NCI-H526 treated with DMSO at 0.1 percent for 48 hours (cell line): ENCODE measurements around the gene NRM.
"Not testable (repeated sequence)": the region's sequence is repeated elsewhere in the genome, so short reads cannot be mapped to it uniquely, and the experiment has no call there.

ENCODE experiments used
- DNase-seq: peaks from one replicate; lab custom pipeline; 2025; lab: John Stamatoyannopoulos, UW

NRM gene

DNA sequence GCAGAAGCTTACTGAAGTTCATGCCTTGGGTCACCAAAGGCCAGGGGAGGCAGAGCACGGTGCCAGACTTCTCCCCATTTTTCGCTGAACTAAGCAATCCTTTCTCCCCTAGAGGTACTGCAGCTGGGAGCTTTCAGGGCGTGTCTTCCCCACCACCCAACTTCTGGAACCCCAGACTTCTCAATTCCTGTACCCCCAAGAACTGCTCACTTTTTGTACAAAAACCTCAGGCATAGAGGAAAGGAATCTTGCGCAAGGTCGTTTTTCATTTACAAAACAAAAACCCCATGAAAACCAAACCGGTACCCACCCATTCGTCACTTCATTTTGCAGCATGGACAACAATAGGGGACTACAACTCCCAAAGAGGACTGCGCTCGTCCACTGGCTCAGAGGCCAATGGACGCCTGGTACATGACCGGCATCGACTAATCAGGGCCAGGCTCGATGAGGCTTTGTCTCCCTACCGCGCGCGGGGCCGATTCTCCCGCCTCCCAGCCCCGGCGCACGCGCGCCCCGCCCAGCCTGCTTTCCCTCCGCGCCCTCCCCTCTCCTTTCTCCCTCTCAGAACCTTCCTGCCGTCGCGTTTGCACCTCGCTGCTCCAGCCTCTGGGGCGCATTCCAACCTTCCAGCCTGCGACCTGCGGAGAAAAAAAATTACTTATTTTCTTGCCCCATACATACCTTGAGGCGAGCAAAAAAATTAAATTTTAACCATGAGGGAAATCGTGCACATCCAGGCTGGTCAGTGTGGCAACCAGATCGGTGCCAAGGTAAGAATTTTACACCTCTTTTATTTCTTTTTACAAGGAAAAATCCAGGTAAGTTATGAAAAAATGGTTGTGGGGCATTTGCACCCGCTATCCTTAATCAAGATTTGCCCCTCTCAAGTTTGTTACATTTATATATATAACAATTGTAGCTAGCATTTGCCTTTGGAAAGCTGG lies 29.3 kb upstream of the NRM start, which contains the start of gene TUBB:
Gene TUBB, plus strand, starts transcription at position 562 of the 947 bp plus-strand sequence. Its CDS starts 155 bp downstream, at position 717.
- peak; percentile 95 for DNase-seq

GRCh38 chr6:30719356-30719755 lies 28.6 kb upstream of the NRM start:
- DNase-seq, result peak; percentile 37

- not testable (repeated sequence) for DNase-seq
These were observed 27.3 kb upstream of the NRM start for GRCh38 chr6:30717845-30718720.

DNA sequence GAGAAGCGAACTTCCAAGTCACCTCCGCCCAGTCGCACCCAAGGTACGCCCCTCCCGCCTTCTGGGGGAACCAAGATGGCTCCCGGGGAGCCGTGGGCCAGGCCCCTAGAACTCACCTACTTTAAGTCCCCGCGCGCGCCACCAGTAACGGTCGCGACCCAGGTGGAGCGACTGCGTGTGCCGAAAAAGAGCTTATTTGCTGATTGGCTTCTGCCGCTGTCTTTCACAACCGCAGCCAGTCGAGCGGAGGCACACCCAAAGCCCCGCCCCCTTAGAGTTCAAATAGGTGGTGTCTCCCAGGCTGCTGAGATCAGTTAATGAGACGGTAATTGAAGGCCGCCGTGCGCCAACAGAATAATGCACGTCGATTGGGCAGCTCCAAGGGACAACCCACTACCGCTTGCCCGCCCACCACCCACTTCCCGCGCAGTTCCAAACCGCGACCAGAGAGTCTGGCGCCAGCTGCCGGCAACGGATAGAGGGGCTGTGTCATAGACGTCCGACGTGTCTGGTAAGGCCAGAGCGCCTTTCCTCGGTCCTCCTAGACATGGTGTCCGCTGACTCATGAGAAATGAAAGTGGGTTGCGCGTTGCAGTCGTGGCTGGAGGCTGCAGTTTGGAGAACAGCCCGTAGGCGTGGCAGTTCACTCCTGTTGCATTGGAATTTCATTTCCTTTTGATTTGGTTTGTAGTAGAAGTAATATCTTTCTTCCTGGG lies 26.5 kb upstream of the NRM start, which contains the start of gene MDC1:
Gene MDC1, minus strand, starts transcription at position 153 of the 716 bp plus-strand sequence. CDS start 2,106 bp downstream, outside the sequence.
- DNase-seq, result peak; percentile 99

- no peak for DNase-seq
These were observed 26.0 kb upstream of the NRM start for GRCh38 chr6:30716879-30717128.

GRCh38 chr6:30714263-30714662 lies 23.5 kb upstream of the NRM start:
- no peak for DNase-seq

DNA sequence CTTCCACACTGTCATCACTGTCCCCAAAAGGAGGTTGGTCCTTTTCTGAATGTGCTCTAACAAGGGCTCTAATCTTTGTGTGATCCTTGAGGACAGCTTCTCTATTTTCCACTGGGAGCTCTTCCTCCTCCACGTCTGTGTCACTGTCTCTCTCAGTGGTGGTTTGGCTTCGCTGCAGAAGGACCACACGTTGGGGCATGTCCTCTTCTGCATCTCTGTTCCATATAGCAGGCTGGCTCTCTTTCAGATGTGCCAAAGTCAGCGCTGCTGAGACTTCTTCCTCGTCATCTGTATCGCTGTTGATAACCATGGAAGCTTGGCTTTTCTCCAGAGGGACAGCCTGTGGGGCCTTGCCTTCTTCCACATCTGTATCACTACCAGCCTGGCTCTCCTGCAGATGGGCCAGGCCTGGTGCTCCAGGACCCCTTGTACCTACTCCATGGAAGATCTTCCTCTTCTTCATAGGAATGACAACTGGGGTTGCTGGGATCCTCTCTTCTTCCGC lies 21.7 kb upstream of the NRM start:
- DNase-seq, result no peak

- DNase-seq, result no peak
These were observed 21.1 kb upstream of the NRM start for GRCh38 chr6:30711758-30712380.

DNA sequence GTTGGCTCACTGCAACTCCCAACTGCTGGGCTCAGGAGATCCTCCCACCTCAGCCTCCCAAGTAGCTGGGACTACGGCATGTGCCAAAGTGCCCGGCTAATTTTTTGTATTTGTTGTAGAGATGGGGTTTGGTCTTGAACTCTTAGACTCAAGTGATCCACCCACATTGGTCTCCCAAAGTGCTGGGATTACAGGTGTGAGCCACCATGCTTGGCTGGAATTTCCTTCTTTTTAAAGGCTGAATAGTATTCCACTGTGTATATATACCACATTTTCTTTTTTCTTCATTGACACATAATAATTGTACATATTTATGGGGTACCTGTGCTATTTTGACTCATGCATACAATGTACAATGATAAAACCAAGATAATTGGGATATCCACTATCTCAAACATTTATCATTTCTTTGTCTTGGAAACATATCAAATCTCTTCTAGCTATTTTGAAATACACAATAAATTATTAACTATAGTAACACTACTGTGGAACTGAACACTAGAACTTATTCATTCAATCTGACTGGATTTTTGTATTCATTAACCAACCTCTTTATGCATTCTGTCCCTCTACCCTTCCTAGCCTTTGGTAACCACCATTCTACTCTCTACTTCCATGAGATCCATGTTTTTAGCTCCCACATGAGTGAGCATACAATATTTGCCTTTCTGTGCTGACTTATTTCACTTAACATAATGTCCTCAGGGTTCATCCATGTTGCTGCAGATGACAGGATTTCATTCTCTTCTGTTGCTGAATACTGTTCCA lies 18.5 kb upstream of the NRM start:
- no peak for DNase-seq

DNA sequence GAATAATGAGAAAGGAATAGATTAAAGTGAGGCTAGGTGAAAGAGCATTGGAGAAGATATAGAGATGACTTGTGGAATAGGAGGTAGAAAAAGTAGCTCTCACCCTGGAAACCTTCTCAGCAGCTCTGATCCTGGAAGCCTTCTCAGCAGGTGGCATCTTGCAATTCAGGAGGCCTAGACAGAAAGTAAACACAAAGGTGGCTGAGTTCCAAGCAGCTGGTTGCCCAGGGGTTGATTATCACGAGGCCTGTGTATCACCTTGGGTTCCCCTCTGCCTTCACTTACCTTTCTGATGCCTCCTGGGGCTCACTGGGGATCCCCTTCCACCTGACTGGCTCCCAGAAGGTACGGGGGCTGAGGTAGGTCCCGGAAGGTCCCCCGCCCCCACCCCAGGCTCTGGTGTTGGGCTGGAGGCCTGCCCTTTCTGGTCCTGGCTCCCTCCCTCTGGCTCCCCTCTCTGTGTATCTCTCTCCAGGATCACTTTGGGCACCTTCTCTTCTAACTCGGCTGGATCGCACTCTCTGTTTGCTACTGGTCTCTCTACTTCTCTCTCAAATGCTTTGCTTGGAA lies 16.6 kb upstream of the NRM start:
- no peak for DNase-seq

GRCh38 chr6:30705620-30706019 lies 14.8 kb upstream of the NRM start:
- no peak for DNase-seq

DNA sequence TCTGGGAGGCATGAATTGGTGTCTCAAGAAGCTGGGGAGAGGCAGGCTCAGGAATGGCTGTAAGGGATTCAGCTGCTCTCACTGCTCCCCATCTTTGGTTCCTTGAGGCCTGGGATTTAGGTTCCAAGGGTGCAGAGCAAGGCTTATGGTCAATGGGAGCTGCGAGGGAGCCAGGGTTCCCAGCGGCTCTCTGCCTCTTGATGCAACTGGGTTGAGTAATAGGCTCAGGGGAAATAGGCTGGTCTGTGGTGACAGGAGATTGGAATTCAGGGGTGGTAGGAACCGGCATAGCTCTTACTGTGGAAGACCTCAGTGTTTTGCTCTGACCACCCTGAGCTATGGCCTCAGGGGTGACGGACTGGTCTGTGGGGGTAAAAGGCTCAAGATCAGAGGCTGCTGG lies 13.0 kb upstream of the NRM start:
- no peak for DNase-seq

DNA sequence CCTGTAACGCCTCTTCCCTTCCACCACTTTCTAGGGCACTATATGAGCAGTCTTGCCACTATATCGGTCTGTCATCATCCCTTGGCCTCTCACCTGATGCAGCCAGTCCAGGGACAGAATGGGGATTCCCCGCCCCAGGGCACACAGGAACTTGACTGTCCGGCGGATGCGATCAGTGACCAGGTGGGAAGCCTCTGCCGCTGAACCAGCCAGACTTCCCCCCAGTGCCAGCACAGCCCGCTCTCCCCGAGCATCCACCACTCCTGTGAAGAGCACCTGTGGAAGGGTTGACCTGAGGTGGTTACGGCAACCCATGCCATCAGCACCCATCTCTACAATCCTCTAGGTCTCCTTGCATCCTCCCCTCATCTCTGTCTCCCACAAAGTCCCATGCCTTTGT lies 12.2 kb upstream of the NRM start:
- no peak for DNase-seq

- no peak for DNase-seq
These were observed 9.6 kb upstream of the NRM start for GRCh38 chr6:30700340-30700739.

- DNase-seq, result no peak
These were observed 5.6 kb upstream of the NRM start for GRCh38 chr6:30696432-30696831.

DNA sequence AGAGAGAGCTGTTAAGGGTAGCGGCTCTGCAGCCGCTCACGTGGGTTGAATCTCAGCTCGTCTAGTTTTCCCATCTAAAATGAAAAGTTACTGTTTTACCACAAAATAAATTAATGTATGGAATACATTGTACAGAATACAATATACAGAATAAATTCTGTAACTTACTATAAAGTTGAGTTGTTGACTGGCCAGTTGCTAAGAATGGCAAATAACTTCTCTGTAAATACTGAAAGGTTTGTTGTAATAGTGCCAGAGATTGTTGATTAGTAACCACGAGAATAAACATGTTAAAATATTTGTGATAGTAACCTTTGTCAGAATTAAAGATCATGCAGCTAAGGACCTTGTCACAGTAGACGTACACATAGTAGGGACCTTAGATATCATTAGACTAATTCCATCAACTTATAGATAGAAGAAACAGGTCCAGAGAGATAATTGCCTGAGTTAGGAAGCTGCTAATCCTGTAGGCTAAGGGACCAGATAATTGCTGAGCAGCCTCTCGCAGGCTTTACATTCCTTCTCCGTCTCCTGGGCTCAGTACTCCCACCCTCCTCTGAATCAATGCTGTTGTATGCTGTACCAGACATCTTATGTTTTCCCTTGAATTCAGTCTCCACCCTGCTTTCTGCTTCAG lies 544 bp upstream of the NRM start:
- DNase-seq, result no peak

GRCh38 chr6:30689985-30690384 lies 799 bp downstream of the NRM start:
- DNase-seq, result no peak

- DNase-seq, result no peak
These were observed 1.5 kb downstream of the NRM start for GRCh38 chr6:30689022-30689865.

- DNase-seq, result no peak
These were observed 2.2 kb downstream of the NRM start for GRCh38 chr6:30688569-30688968.
